ENCODE results near the gene HIP1R. TPM values are rescaled to one million over a fixed set of nuclear protein-coding genes. Genes with fewer than 3 reads are reported as not detected.

Gene HIP1R
- polyA plus RNA-seq, 3 donors = 0.09 to 0.60 TPM; not detected in 1

- whole genome bisulfite sequencing (ENCODE audit: insufficient coverage) = 83% methylated on average over 1 of the region's 5 CpGs
Measured at GRCh38 chr12:122790393-122791075, 44.7 kb upstream of the HIP1R start.

GRCh38 chr12:122793685-122794106, 41.6 kb upstream of the HIP1R start:
- Mint-ChIP-seq H3K4me3 (no peak overlapping the region), H3K9me3 (no peaks in the 10 kb centered on the region), H3K4me1 (peaks cover 8% of the 10 kb centered on the region), H3K27ac (no peak overlapping the region), H3K36me3 (no peaks in the 10 kb centered on the region), H3K27me3 (ENCODE audit: low read depth in 3 of 3) (peaks cover 0 to 2% (median 2%) of the 10 kb centered on the region in 3 donors)
- H2AFZ ChIP-seq (ENCODE audit: insufficient read depth, low read depth, low read length, poor library complexity, severe bottlenecking) = peak overlapping the region; percentile 31
- H3K4me2 ChIP-seq (replicated peaks; ENCODE audit: extremely low read depth, low read length, poor library complexity, severe bottlenecking) = no peak overlapping the region
- H3K79me2 ChIP-seq (ENCODE audit: insufficient read depth, low read length) = no peaks in the 10 kb centered on the region
- intact Hi-C loops (cut with micrococcal nuclease) = no loop called here
- H3K9me3 ChIP-seq (replicated peaks in 1 of 2; ENCODE audit: control insufficient read depth in 1 of 2, insufficient read depth in 1 of 2, low read length in 2 of 2) = no peaks in the 10 kb centered on the region
- no peak overlapping the region for H3K27ac ChIP-seq (ENCODE audit: low read depth in 1 of 2, low read length in 2 of 2)
- H3K4me3 ChIP-seq (replicated peaks in 1 of 3; ENCODE audit: low read depth in 2 of 3, low read length in 3 of 3) = no peak overlapping the region
- peak; percentile 84 for TF ChIP-seq CTCF (IDR thresholded peaks at IDR 0.05)
- peaks cover 5 to 10% of the 10 kb centered on the region in 2 donors for H3K4me1 ChIP-seq (ENCODE audit: control insufficient read depth in 1 of 2, insufficient read depth in 2 of 2, low read length in 2 of 2)
- no peaks in the 10 kb centered on the region for H3K36me3 ChIP-seq (replicated peaks in 1 of 2; ENCODE audit: control insufficient read depth in 1 of 2, insufficient read depth in 2 of 2, low read length in 2 of 2)
- DNase-seq = peak; percentile 17 to 51 (median 38)
- no peaks in the 10 kb centered on the region for H3K27me3 ChIP-seq (ENCODE audit: control insufficient read depth in 2 of 2, insufficient read depth in 2 of 2, low read length in 2 of 2)
- H4K20me1 ChIP-seq (ENCODE audit: insufficient read depth, low read length) = no peaks in the 10 kb centered on the region
- no peak overlapping the region for H3K9ac ChIP-seq (ENCODE audit: insufficient read depth, low read length, poor library complexity, severe bottlenecking)
- WGBS (ENCODE audit: insufficient coverage) = 22% methylated on average over 5 of the region's 10 CpGs

More at GRCh38 chr12:122790393-122791075, 44.7 kb upstream of the HIP1R start:
- H3K9me3 Mint-ChIP-seq = no peaks in the 10 kb centered on the region
- Histone ChIP-seq H4K20me1 (ENCODE audit: insufficient read depth, low read length) (no peaks in the 10 kb centered on the region), H3K9ac (ENCODE audit: insufficient read depth, low read length, poor library complexity, severe bottlenecking) (no peak overlapping the region), H3K4me2 (replicated peaks; ENCODE audit: extremely low read depth, low read length, poor library complexity, severe bottlenecking) (no peak overlapping the region), H3K9me3 (replicated peaks in 1 of 2; ENCODE audit: control insufficient read depth in 1 of 2, insufficient read depth in 1 of 2, low read length in 2 of 2) (no peaks in the 10 kb centered on the region), H3K27me3 (ENCODE audit: control insufficient read depth in 2 of 2, insufficient read depth in 2 of 2, low read length in 2 of 2) (no peaks in the 10 kb centered on the region), H3K27ac (ENCODE audit: low read depth in 1 of 2, low read length in 2 of 2) (no peak overlapping the region), H2AFZ (ENCODE audit: insufficient read depth, low read depth, low read length, poor library complexity, severe bottlenecking) (no peak overlapping the region), H3K4me3 (replicated peaks in 1 of 3; ENCODE audit: low read depth in 2 of 3, low read length in 3 of 3) (no peak overlapping the region), H3K36me3 (replicated peaks in 1 of 2; ENCODE audit: control insufficient read depth in 1 of 2, insufficient read depth in 2 of 2, low read length in 2 of 2) (no peaks in the 10 kb centered on the region), H3K4me1 (ENCODE audit: control insufficient read depth in 1 of 2, insufficient read depth in 2 of 2, low read length in 2 of 2) (no peaks in the 10 kb centered on the region), H3K79me2 (ENCODE audit: insufficient read depth, low read length) (no peaks in the 10 kb centered on the region)
- TF ChIP-seq CTCF (IDR thresholded peaks at IDR 0.05) = no peak
- H3K27me3 Mint-ChIP-seq (ENCODE audit: low read depth in 3 of 3) = peaks cover 0 to 2% (median 1%) of the 10 kb centered on the region in 3 donors
- no peak overlapping the region for H3K4me3 Mint-ChIP-seq
- peak in 1 of 3 donors; percentile 14 for DNase-seq
- no peak overlapping the region for H3K27ac Mint-ChIP-seq
- intact Hi-C loops (cut with micrococcal nuclease) = no loop called here
- H3K4me1 Mint-ChIP-seq = no peaks in the 10 kb centered on the region
- no peaks in the 10 kb centered on the region for H3K36me3 Mint-ChIP-seq

Measured in CD14-positive monocyte (primary cell).